HG03066 (cell line): Measurements from ENCODE around the gene BHLHE40.

ENCODE experiments used
- ATAC-seq: cut with Tn5 transposase; IDR thresholded peaks from one replicate; pipeline ENCODE4 v1.9.1; 2021; ENCODE audit warnings: low read depth; ENCODE audit not compliant: unreplicated experiment

The BHLHE40 gene

GRCh38 chr3:4982773-4983738 is 3.8 kb downstream of the BHLHE40 start:
- ATAC-seq, result no peak

GRCh38 chr3:4983739-4984510 is 4.7 kb downstream of the BHLHE40 start:
- ATAC-seq, result peak; percentile 42

- ATAC-seq, result no peak
Observed at GRCh38 chr3:4984511-4984864, 5.3 kb downstream of the BHLHE40 start.

DNA sequence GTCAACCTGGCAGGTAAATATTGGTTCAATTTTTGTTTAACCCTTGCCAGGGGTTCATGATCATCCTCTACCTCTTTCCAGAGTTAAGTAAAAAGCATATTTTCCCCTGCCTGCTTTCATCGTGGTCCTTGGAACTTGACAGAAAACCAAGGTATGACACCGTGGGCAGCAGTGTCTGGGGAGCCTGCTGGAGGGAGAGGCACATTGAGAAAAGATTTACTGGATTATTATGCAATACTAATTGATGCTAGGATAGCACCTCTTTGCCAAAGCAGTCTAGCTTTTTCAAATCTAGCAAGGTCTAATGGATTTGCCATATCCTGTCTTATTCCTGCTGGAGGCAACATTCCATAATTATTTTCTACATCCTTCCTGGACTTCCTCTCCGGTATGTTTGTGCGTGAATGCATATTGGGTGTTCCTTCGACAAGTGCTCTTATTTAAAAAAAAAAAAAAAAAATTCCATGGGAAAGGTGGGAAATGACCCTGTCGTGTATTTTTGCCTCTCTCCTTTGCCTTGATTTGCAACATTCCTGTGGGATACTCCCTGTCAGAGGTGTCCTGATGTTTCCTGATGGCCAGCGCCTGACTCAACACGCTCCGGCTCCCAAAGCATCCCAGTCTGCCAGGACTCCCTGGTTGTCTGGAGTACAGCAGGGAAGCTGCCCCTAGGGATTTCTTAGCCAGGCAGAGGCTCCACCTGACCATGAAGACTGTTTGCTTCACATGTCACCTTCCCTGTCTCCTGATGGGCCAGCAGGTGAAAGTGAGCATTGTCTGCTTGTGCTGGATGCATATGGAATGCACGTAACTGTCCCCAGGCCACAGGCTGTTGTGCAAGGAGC is 6.3 kb downstream of the BHLHE40 start:
- ATAC-seq, result no peak

DNA sequence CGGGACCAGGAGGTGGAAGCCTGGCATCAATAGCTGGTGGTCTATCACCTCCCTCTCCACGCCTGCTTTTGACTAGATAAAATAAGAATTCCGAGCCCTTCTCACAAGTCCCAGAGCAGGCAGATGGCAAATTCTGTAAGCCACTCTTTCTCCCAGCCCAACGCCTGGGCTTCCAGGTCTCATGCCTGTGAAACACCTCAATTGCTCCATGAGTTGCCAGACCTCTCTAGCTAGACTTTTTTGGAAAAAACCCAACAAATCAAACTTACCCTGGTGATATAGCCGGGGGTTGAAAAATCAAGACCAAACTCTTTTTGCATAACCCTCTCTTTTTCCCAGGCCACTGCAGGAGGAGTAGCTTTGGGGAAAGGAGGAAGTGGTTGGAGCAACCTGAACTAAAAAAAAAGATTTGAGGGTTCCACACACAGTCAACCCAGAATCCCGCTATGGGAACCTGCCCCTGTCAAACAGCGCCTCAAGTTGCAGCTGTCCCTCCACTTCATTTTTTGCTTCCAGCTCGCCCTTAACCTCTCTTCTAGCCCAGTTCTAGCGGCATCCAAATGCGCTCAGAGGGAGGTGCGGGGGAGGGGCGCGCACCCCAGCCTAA is 7.0 kb downstream of the BHLHE40 start:
- ATAC-seq, result peak; percentile 29

DNA sequence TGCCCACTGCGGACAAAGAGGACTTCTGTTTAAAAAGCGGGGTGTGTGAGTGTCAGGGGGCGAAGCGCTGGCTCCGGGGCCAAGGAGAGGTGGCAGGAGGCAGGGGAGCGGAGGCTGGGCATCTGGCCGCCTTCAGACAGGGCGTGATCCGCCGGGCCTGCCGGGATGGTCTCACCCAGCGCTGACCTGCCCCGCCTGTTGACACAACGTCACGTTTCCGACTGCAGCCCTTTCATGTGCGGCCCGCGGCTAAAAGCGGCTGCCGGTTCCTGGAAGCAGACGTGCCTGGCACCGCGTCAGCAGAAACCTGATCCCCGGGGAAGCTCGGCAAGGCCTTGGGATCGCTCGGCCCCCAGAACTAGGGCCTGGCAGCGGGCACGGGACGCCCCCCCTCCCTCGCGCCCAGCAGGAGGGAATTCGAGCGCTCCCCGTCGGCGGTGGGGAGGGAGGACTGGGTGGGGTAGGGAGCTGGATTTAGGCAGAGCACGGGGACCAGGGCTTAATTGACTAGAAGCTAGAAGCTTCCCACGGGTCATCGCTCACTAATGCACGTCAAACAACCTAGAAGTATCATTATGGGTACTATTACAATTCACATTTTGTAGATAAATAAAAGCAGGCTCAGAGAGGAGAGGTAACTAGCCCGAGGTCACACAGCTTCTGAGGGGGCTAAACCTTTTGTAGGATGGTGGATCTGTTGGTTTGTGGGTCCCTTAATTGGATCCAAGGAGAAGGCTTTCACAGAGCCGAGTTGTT is 7.7 kb downstream of the BHLHE40 start:
- peak; percentile 52 for ATAC-seq

GRCh38 chr3:4987538-4988296 is 8.5 kb downstream of the BHLHE40 start:
- ATAC-seq, result no peak

DNA sequence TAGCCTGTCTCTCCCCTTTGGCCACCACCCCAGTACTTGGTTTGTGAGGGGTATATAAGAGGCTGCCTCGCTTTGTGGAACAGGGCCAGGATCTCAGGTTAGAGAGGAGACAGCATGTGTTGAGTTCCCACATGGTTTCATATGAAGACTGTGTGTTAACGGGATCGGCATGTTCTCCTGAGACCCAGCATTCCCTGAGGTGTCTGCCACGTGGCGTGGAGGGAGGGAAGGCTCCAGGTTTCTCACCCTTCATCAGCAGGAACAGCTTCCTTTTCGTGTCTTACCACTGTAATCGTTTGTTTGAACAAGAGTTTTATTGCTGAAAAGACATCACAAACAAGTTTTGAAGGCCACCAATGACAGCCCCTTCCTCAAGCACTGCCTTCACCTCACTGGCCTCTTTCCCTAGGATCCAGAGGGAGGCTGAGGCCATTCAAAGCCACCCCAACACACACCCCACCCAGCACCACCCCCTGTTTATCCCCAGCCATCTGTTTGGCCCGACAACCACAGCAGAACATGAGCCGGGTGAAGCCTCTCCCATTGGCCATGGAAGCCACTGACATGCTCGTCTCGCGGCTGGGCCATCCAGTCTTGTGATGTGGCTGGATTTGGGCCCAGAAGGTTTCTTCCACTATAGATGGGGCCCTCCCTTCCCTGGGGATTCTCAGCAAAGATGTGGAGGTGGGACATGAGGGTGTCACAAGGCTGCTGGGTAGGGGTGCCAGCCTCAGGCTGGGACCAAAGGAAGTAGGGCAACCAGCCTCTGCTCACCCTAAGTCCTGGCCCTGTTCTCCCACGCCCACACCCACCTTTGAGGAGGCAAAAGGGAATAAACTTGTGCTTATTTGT is 10.0 kb downstream of the BHLHE40 start:
- no peak for ATAC-seq

GRCh38 chr3:4990069-4990468 is 10.8 kb downstream of the BHLHE40 start:
- ATAC-seq, result no peak

- no peak for ATAC-seq
Observed at GRCh38 chr3:4992118-4992517, 12.9 kb downstream of the BHLHE40 start.

GRCh38 chr3:4993276-4994143 is 14.3 kb downstream of the BHLHE40 start:
- no peak for ATAC-seq

- no peak for ATAC-seq
Observed at GRCh38 chr3:4994144-4994730, 15.0 kb downstream of the BHLHE40 start.

DNA sequence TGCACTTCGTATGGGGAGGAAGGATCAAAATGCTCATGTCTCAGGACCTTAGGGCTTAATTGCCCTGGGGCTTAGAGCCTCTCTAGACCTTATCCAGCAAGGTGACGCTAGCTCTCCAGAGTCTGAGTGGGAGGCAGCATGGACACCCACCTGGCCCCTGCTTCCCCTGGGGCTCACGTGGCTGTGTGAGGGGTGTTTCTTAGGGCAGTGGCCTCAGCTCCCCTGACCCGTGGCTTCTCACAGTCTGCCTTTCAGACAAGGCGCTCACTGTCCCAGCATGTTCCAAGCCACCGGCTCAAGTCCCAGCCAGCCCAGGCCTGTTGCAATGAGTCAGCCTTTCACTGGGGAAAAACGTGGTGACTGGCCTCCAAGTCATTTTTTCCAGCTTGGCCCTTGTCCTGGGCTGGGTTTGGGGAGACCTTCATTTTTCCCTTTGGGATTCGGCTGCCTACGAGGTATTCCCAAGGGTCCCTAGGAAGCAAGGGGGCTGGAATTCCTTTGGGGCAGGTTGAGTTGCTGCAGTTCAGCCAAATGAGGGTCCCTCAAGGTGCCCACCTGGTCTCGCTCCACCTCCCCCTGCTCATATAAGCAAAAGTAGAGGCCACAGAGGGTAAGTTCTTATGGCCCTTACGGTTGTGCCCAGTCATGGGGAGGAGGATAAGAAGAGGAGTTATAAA is 15.7 kb downstream of the BHLHE40 start:
- ATAC-seq, result peak; percentile 53

DNA sequence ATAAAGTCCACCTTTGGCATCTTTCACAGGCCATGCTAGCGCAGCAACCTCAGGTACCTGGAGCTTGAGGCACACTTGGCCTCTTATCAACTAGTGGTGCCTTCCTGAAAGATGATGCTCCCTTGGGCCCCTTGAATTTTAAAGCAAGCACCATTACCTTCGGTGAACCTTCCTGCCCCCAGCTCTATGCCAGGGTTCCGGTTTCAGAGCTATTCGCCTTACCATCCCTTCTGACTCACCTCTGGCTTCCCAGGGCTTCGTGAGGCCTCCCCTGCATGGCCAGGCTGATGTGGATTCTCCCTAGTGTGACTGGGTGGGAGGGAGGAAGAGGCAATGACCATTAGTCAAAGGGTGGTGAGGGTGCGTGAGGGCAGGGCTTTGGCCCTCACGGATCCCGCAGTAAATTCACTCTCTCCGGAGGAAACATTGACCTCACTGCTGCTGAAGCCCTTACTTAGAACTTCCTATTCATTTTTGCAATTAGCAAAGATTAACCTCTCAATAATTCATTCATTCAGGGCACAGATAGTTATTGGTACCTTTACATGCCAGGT is 16.3 kb downstream of the BHLHE40 start:
- no peak for ATAC-seq

GRCh38 chr3:4996223-4996765 is 17.1 kb downstream of the BHLHE40 start:
- no peak for ATAC-seq
